ENCODE results near the gene CD33. TPM values are rescaled to one million over a fixed set of nuclear protein-coding genes. Genes with fewer than 3 reads are reported as not detected.
"Not testable (repeated sequence)": the region's sequence is repeated elsewhere in the genome, so short reads cannot be mapped to it uniquely, and the experiment has no call there.

Gene CD33
- total RNA-seq, 1 donor from 2014 or later = not detected

DNA sequence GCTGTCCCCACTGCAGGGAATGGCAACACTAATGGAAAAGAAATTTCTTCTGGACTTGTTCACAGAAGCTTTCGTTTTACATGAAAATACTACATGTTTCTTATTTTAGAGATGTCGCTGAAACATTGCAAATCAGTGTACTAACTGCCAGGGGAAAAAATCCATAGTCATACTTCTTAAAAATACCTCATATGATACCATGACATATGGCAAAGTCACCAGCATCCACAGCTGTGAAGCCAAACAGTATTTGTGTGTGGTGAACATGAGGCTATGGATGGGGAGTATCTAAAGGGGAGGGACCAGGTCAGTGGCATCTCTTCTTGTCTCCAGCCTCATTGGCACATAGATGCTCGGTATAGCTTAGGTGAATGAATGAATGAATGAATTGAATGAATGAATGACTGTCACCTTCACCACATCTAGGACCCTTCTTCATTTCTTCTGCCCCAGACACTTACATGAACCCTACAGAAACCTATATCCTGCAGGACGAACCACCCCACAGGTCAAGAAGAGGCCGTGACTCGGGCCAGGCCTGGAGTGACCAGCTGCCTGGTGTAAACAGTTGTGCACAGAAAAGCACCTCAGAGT is 14.6 kb upstream of the CD33 start:
- no peak for DNase-seq (ENCODE audit: low read depth)

DNA sequence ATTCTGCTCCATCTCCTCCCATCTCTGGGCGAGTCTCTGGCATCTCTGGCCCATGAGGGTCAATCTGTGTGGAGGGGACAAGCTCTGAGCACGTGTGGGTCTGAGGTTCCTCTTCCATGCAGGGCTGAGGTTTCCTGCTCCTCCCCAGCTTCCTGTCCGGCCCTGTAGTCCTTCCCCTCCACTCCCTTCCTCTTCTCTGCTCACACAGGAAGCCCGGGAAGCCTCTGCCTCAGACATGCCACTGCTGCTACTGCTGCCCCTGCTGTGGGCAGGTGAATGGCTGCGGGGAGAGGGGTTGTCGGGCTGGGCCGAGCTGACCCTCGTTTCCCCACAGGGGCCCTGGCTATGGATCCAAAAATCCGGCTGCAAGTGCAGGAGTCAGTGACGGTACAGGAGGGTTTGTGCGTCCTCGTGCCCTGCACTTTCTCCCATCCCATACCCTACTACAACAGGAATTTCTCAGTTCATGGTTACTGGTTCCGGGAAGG is 14.0 kb upstream of the CD33 start:
- not testable (repeated sequence) for DNase-seq (ENCODE audit: low read depth)

DNA sequence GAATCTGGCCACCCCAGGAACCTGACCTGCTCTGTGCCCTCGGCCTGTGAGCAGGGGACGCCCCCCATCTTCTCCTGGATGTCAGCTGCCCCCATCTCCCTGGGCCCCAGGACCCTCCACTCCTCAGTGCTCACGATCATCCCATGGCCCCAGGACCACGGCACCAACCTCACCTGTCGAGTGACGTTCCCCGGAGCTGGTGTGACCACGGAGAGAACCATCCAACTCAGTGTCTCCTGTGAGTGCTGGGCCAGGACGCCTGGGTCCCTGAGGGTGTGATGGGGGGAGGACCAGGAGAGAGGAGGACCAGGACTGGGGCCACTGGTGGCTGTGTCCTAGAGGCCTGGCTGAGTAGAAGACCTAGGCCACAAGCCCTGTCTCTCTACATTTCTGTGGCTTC is 13.0 kb upstream of the CD33 start:
- no peak for DNase-seq (ENCODE audit: low read depth)

DNA sequence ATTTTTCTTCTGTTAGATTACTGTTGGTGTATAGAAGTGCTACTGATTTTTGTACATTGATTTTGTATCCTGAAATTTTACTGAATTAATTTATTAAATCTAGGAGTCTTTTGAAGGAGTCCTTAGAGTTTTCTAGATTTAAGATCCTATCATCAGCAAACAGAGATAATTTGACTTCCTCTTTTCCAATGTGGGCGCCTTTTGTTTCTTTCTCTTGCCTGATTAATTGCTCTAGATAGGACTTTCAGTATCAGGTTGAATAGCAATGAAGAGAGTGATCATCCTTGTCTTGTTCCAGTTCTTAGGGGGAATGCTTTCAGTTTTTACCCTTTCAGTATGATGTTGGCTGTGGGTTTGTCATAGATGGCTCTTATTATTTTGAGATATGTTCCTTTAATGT is 5.6 kb upstream of the CD33 start:
- DNase-seq (ENCODE audit: low read depth) = no peak

DNA sequence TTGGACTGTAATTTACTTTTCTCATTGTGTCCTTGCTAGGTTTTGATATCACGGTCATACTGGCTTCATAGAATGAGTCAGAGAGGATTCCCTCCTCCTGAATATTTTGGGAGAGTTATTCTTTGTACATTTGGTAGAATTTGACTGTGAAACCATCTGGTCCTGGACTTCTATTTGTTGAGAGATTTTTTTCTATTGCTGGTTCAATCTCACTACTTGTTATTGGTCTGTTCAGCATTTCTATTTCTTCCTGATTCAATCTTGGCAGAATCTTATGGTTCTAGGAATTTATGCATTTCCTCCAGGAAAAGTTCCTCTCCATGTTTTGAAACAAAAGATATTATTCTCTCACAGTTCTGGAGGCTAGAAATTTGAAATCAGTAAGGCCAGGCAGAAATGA is 4.9 kb upstream of the CD33 start:
- no peak for DNase-seq (ENCODE audit: low read depth)

DNA sequence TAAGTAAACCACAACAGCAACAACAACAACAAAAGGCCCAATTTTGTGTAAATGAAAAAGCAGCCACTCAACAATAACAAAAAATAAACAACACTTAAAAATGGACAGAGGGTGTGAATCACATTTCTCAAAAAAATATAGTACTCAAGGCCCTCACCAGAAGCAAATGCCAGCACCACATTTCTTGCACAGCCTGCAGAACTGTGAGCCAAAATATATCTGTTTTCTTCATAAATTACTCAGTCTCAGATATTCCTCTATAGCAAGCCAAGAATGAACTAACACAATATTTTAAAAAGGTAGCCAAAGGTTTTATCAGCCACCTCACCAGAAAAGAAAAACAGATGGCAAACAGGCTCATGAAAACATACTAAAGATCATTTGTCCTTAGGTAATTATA is 3.9 kb upstream of the CD33 start:
- DNase-seq (ENCODE audit: low read depth) = no peak

DNA sequence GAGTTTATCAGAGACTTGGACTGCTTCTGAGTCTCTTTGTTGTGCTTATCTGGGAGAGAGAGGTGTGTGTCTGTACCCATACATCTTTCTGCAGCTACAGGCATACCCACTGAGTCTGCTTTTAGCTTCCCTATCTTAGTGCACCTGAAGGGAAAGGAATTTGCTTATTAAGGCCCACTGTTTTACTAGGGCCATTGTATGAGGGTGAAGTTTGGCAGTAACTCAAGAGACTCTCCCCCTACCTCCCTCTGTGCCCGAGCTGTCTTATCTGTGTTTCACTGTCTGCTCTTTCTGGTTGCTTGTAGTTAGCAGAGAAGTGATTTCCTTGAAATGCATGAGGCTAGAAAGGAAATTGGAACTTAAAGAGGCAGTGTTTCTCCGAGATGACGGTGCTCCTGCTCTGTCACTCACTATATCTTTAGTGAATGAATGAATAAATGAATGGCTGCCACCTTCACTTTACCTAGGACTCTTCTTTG is 678 bp upstream of the CD33 start:
- DNase-seq (ENCODE audit: low read depth) = no peak

DNA sequence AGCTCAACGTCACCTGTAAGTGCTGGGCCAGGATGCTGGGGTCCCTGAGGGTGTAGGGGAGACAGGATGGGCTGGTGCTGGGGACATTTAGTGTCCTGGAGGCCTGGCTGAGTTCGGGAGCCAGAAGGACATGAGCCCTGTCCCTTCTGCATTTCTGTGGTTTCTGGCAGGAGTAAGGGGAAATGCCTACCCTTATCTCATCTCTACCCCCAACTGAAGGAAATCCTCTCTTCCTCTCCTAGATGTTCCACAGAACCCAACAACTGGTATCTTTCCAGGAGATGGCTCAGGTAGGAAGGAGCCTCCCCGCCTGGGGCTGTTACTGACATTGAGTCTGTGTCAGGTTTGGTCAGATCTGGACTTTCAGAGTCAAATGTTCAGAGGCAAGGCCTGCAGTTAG is 1.2 kb downstream of the CD33 start:
- DNase-seq (ENCODE audit: low read depth) = no peak

DNA sequence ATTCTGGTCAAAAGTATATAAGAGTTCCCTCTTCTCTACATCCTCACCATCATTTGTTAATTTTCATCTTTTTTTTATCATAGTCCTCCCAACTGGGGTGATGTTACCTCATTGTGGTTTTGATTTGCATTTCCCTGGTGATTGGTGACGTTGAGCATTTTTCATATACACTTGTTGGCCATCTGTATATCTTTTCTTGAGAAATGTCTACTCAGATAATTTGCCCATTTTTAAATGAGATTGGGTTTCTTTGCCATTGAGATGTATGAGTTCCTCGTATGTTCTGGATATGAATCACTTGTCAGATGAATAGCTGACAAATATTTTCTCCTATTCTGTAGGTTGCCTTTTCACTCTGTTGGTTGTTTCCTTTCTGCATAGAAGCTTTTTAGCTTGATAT is 2.4 kb downstream of the CD33 start:
- DNase-seq (ENCODE audit: low read depth) = no peak

DNA sequence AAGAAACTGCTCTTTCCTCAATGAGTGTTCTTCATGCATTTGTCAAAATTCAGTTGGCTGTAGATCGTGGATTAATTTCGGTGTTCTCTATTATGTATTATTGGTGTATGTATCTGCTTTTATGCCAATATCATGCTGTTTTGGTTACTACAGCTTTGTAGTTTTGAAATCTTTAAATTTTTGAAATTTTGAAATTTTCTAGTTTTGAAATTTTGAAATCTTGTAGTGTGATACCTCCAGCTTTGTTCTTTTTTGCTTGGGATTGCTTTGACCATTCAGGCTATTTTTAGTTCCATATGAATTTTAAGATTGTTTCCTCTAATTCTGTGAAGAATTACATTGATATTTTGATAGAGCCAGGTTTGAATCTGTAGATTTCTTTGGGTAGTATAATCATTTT is 3.1 kb downstream of the CD33 start:
- no peak for DNase-seq (ENCODE audit: low read depth)

DNA sequence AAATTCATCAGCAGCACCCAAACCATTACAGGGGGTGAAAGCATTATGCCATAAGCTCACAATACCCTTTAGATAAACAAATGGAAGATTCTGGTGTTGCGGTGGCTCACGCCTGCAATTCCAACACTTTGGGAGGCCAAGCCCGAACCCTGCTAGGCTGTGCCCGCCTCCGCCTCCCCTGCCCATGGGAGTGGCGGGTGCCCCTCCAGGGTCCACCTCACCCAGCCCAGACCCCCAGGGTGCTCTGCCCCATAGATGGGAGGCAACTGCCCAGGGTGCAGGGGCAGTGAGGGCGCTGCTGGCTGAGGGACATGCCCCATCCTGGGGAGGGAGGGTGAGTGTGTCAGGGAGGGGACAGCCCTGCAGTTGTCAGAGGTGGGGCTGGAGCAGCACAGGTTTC is 16.0 kb downstream of the CD33 start:
- no peak for DNase-seq (ENCODE audit: low read depth)

DNA sequence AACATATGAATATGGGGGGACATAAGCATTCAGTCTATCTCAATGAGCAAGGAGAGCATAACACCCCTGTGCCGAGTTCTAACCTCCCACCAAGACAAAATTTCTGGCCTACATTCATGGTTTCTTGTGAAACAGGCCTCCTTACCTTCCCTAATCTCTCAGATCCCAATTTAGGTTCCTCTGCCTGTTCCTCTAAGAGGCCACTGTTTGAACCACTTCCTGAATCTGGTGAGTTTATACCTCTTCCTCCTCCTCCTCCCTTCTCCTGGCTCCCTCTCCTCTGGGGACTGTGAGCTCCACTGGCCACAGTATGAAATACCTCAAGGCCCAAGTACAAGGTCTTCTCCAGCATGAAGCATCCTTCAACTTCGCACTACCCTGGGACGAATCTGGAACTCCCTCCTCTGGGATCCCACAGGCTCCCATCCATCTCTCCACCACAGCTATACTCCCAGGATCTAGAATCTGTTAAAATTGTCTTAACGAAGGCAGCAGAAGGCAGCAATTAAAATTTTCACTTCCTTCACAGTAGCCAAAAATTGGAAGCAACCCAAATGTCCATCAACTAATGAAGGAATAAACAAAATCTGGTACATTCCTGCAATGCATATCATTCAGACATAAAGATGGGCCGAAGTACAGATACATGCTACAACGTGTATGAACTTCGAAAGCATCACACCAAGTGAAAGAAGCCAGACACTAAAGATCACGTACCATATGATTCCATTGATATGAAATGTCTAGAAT is 18.2 kb downstream of the CD33 start:
- DNase-seq (ENCODE audit: low read depth) = no peak

DNA sequence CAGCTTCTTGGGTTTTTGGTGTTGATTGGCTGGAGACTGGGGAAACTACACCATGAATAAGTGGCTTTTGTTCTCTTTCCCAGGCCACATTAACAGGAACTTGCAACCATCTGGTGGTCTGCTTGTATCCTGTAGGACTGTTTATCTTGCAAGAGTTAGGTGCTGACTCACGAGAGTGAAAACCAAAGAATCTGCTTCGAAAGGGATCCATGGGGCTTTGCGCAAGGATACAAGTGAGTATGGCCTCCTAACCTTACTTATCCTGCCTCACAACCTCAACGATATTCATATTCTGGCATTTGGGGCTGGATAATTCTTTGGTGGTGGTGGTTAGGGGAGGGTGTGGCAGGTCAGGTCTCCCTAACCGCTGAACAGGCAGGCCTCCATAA is 21.3 kb downstream of the CD33 start:
- DNase-seq (ENCODE audit: low read depth) = peak; percentile 83

DNA sequence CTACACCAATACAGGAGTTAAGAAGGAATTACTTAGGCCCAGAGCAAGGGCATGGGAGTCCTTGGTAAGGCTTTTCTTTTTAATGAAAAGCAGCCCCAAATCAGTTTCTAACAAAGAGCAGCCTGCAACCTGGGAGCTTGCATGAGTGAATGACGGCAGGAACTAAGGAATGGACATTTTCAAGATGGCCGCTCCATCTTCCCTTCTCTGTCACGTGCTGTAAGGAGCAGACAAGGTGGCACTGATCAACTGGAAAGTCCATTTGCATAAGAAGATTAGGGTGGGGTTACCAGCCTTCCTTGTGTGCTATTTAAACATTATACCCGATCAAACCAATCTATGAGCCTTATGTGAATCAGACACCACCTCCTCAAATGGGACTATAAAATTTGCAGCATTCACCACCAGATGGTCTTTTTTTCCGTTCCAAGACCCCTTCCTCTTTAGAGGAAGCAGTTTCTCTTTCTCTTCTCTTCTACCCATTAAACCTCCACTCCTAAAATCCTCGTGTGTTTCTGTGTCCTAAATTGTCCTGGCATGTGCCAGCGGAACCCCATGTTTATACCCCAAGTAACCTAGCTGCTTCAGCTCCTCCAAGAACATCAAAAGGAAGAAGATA is 23.2 kb downstream of the CD33 start:
- DNase-seq (ENCODE audit: low read depth) = no peak

DNA sequence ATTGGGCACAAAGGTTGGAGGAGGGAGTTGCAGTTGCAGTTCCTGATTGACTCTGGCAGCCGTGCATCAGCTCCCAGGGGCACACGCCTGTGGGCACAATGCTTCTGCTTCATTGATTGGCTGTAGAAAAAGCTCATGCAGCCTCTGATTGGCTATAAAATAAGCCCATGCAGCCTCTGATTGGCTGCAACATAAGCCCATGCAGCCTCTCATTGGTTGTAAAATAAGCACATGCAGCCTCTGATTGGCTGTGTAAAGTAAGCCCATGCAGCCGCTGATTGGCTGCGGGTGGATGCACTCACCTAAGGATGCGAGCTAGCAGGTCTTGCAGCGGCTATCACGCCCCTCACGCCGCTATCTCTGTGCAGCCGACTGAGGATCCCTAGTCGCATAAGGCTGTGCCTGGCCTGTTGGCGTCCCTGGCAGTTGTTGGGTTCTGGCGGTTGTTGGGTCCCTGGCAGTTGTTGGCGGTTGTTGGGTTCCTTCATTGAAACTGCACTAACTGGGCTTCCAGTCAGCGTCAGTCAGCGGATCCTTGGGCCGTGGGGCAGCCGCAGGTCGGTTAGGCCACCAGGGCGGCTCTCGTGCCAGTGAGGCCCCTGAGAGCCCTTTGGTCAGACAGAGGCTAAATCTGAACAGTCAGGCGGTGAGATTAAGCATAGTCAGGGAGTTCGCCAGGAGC is 26.0 kb downstream of the CD33 start, which contains the start of gene SIGLECL1:
Gene SIGLECL1 (plus strand): TSS at position 295 of the 682 bp plus-strand sequence. CDS start 12,993 bp downstream, outside the sequence.
- no peak for DNase-seq (ENCODE audit: low read depth)

DNA sequence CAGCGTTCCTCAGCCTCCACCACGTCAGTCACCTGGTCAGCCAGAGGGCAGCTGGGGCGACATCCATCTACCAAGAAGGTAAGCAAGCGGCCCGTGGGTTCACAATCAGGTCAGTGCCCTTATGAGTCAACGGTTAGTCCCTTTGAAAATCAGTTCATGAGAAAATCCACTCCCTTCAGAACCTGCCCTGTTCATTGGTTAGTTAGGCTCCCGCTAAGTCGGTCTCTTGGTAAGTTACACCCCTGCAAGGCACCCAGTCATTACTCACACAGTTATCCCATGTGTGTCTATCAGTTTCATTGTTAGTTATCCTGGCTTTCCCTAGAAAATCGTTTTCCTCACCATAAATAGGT is 26.6 kb downstream of the CD33 start:
- peak; percentile 2 for DNase-seq (ENCODE audit: low read depth)

DNA sequence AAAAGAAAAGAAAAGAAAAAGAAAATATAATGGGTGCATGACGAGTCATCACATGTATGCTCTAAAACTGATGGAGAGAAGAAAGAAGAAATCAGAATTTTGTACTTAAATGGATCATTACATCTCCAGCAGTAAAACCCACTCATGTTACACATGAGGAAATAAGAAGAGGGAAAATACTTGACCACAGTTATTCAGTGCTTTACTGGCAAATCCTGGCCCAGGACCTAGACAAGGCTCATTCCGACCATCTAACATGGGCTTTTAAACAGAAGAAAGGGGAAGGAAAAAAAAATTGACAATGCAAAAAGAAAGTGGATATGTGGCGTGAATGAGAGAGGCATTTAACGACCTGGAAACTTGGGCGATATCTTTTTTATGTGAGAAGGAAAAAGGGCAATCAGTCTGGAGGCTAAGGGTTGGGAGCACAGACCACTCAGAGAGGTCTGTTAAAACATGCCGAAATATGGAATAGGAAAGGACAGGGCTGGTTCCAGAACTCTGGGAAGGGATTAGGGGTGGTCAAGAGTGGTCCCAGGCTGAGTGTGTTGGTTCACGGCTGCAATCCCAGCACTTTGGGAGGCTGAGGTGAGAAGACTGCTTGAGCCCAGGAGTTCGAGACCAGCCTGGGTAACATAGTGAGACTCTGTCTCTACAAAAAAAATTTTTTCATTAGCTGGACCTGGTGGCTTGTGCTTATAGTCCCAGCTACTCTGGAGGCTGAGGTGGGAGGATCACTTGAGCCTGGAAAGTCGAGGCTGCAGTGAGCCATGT is 27.6 kb downstream of the CD33 start:
- DNase-seq (ENCODE audit: low read depth) = peak; percentile 8

DNA sequence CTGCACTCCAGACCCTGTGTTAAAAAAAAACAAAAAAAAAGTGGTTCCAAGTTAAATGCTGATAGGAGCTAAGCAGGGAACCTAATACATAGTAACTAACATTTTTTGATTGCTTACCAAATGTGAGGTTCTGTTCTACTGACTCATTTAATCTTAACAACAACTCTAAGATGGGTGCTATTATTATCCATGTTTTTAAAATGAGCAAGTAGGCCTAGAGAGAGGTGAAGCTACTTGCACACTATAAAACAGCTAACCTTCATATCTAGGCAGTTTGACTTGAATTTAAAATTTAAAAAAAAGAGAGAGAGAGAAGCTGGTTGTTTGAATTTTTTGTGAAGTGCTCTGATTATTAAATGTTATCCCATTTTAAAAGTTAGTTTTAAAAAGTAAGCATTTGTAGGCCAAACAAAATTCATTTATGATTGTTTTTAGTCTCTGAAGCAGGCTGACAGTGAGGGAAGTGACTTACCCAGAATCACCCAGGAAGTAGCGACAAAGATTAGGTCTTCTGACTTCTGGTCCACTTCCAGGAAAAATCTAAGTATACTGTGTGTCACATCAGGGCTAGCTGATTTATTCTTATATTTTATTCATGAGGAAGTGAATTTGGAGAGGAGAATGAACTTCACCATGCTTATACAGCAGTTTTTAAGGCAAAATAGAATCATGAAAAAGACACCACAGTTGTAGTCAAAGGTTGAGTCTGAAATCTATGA is 28.4 kb downstream of the CD33 start:
- DNase-seq (ENCODE audit: low read depth) = no peak

DNA sequence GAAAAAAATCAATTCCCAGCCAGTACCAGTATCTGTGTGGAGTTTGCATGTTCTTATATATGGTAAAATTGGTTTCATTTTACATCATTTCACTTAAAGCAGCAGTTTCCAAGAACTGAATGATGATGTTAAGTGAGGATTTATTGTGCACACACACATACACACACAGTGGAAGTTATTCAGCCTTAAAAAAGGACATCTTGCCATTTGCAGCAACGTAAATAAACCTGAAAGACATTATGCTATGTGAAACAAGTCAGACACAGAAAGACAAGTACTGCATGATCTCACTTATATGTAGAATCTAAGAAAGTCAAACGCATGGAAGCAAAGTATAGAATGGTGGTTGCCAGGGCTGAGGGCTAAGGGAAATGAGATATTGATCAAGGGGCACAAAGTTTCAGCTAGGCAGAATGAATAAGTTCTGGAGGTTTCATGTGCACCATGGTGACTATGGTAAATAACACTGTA is 31.3 kb downstream of the CD33 start:
- no peak for DNase-seq (ENCODE audit: low read depth)

DNA sequence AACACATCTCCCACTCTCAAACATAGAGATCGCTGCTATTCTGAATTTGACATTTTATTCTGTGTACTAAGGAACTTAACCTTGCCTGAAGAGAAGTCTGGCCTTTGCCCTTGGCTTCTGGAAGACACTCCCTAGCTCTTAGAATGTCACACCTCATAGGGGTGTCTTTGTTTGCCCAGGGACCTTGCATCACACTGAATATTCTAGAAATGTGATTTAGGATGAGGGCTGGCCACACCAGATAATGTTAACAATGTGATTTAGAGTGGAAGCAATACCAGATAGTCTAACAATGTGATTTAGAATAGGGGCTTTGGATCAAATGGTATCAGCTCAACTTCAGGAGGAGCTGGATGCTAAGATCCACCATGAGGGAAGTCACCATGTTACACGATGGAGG is 32.6 kb downstream of the CD33 start:
- no peak for DNase-seq (ENCODE audit: low read depth)

All from renal cortical epithelial cell (primary cell).